GM10248 (cell line): ENCODE measurements around the gene ZDHHC24.

Experiments
- CTCF ChIA-PET: fragments of 300-600 bp; sonication (Branson Sonifier 250); formaldehyde crosslinking; extraction: SDS; loops from one replicate; lab custom pipeline; 2021; ENCODE audit warnings: antibody characterized with exemption; lab: Yijun Ruan, JAX
- POLR2A ChIA-PET: fragments of 350-650 bp; sonication (Branson Sonifier 250); formaldehyde crosslinking; extraction: SDS; loops from one replicate; lab custom pipeline; 2020; ENCODE audit warnings: antibody characterized with exemption; lab: Yijun Ruan, JAX
- DNase-seq: peaks from one replicate; pipeline ENCODE4 v3.0.0; 2012; ENCODE audit errors: extremely low spot score
- TF ChIP-seq, protein P1 (sequence below): IDR thresholded peaks from 2 replicates; pipeline ENCODE4 v1.5.1; 2012; ENCODE audit warnings: mild to moderate bottlenecking, low read depth; ENCODE audit errors: extremely low read depth, missing control alignments, control extremely low read depth

The ZDHHC24 gene

DNA sequence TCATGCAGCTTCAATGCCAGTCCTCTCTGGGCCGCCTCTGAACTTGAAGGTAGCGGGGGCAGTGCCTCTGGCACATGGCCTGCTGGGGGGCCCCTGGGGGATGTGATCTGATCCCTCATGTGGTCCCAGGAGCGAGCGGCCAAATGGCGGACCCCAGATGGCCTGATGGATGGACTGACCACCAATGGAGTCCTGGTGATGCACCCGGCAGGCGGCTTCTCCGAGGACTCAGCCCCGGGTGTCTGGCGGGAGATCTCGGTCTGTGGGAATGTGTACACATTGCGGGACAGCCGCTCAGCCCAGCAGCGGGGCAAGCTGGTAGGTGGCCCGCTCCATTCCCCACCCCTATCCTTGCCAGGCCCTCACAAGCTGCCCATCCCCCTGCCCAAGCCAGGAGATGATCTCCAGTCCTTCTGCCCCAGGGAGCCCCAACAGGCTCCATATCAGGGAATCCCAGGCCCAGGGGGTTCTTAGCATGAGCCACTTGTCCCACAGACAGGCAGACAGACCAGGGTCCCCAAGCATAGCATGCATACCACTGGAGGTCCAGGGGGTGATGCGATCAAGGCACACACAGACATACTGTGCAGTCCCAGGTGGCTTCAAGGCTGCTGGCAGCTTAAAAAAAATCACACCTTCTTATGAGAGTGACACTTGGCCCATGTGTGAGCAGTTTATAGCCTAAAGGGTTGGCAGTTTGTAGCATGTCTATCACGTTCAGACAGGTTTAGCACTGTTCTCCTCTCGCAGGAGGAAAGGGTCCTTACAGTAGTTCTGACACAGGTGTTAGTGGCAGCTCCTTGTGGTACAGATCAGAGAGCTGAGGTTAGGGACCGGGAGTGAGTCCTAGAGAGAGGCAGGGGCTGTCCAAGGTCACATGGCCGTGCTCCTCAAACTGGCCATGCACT, 72.0 kb downstream of the ZDHHC24 start:
- DNase-seq: no peak
- CTCF ChIA-PET: interaction anchor here (1.0 to 1.4 kb wide), 2 partner anchors 35 to 65 kb away, joined by 3 to 4 read pairs; partner anchors contain the start of gene MRPL11
- TF ChIP-seq, protein P1, sequence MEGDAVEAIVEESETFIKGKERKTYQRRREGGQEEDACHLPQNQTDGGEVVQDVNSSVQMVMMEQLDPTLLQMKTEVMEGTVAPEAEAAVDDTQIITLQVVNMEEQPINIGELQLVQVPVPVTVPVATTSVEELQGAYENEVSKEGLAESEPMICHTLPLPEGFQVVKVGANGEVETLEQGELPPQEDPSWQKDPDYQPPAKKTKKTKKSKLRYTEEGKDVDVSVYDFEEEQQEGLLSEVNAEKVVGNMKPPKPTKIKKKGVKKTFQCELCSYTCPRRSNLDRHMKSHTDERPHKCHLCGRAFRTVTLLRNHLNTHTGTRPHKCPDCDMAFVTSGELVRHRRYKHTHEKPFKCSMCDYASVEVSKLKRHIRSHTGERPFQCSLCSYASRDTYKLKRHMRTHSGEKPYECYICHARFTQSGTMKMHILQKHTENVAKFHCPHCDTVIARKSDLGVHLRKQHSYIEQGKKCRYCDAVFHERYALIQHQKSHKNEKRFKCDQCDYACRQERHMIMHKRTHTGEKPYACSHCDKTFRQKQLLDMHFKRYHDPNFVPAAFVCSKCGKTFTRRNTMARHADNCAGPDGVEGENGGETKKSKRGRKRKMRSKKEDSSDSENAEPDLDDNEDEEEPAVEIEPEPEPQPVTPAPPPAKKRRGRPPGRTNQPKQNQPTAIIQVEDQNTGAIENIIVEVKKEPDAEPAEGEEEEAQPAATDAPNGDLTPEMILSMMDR: no peak
- POLR2A ChIA-PET: no interaction called here

DNA sequence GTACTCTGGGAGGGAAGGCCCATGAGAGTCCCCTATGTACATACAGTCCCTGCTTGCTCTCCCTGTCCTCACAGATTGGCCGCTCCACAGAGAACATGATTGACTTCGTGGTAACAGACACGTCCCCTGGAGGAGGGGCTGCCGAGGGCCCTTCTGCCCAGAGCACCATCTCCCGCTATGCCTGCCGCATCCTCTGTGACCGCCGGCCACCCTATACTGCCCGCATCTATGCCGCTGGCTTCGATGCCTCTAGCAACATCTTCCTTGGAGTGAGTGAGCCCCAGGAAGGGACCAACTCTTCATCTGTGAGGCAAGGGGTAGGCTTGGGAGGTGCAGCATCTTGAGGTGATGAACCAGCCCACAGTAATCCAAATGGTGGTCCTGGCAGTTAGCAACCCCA, 72.7 kb downstream of the ZDHHC24 start:
- CTCF ChIA-PET: interaction anchor here (1.0 kb wide), 1 partner anchor 64 kb away, joined by 3 read pairs; no protein-coding TSS in a partner anchor
- DNase-seq: no peak
- TF ChIP-seq, protein P1: no peak
- POLR2A ChIA-PET: no interaction called here

DNA sequence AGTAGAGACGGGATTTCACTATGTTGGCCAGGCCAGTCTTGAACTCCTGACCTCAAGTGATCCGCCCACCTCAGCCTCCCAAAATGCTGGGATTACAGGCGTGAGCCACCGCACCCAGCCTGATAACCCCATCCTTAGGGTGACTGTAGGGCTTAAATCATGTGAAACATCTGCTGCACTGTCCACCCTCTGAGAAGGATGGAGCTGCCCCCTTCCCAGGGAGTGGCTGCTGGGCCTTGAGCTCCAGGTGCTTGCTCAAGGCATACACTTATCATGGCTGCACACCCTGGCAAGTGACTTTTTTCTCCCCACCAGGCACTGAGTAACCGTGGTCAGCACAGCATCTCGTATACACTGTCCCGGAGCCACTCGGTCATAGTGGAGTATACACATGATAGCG, 73.8 kb downstream of the ZDHHC24 start:
- no peak for DNase-seq
- ChIA-PET CTCF (interaction anchor here (0.7 to 8.3 kb wide), 5 partner anchors 7 to 308 kb away, joined by 3 to 83 read pairs (median 4); partner anchors contain the start of genes DPP3 and RBM4B), POLR2A (interaction anchor here (0.7 kb wide), 1 partner anchor 835 kb away, joined by 3 read pairs; no protein-coding TSS in a partner anchor)
- TF ChIP-seq, protein P1: no peak

DNA sequence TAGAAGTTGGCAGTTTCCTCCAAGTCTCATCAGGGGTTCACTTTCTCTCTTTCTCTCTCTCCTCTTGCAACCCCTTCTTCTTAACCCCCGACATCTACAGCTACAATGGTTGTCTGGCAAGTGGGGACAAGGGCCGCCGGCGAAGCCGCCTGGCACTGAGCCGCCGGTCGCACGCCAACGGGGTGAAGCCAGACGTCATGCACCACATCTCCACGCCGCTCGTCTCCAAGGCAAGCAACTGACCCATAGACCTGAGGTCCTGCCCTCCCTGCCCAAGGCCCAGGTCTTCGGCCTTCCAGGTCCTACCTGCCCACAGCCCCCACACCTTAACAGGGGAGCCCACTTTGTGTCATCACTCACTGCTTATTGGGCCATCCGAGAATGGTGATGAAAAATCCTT, 74.7 kb downstream of the ZDHHC24 start:
- ChIA-PET CTCF (interaction anchor here (0.7 to 8.3 kb wide), 6 partner anchors 8 to 307 kb away, joined by 3 to 83 read pairs (median 4); partner anchors contain the start of genes DPP3 and RBM4B), POLR2A (interaction anchor here (0.7 kb wide), 1 partner anchor 836 kb away, joined by 3 read pairs; no protein-coding TSS in a partner anchor)
- TF ChIP-seq, protein P1: no peak
- no peak for DNase-seq
